ENCODE measurements around the gene TSEN34.
"Not testable (repeated sequence)": the region's sequence is repeated elsewhere in the genome, so short reads cannot be mapped to it uniquely, and the experiment has no call there.

DNA sequence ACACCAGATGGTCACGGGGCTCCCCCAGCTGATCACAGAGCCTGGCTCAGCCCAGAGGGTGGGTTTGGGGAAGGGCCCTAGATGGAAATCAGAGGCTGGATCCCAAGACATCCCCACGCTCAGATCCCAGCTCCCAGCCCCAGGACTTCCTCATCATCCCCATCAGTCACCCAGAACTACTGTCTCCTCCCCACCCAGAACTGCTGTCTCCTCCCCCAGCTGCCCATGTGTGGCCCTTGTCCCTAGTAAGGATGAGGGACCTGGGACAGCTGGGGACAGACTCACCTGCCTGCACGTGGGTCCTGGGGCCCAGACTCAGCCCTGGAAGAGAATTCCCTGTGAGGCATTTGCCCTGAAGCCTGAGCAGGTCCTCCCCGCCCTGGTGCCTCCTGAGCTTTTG lies 51.1 kb downstream of the TSEN34 start:
- not testable (repeated sequence) for TF ChIP-seq EZH2 (IDR thresholded peaks at IDR 0.05; ENCODE audit: borderline replicate concordance)
- TF ChIP-seq, protein P1, sequence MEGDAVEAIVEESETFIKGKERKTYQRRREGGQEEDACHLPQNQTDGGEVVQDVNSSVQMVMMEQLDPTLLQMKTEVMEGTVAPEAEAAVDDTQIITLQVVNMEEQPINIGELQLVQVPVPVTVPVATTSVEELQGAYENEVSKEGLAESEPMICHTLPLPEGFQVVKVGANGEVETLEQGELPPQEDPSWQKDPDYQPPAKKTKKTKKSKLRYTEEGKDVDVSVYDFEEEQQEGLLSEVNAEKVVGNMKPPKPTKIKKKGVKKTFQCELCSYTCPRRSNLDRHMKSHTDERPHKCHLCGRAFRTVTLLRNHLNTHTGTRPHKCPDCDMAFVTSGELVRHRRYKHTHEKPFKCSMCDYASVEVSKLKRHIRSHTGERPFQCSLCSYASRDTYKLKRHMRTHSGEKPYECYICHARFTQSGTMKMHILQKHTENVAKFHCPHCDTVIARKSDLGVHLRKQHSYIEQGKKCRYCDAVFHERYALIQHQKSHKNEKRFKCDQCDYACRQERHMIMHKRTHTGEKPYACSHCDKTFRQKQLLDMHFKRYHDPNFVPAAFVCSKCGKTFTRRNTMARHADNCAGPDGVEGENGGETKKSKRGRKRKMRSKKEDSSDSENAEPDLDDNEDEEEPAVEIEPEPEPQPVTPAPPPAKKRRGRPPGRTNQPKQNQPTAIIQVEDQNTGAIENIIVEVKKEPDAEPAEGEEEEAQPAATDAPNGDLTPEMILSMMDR (IDR thresholded peaks at IDR 0.05; ENCODE audit: poor library complexity): not testable (repeated sequence)

All from hepatocyte (in vitro differentiated cells).